GM12801 (cell line): Measurements from ENCODE around the gene PRMT9.

Experiments used
- CTCF ChIP-seq: IDR thresholded peaks from one replicate; pipeline ENCODE4 v1.5.1; 2011; ENCODE audit warnings: control low read depth; ENCODE audit not compliant: insufficient read length; ENCODE audit errors: extremely low read depth

Gene PRMT9

GRCh38 chr4:147617173-147617840 lies 66.7 kb downstream of the PRMT9 start, which contains the start of gene TMEM184C:
Gene TMEM184C, plus strand, starts transcription at chr4:147617397. Its CDS starts 560 bp downstream, at chr4:147617957.
- TF ChIP-seq CTCF: no peak

- no peak for TF ChIP-seq CTCF
These were observed 67.2 kb downstream of the PRMT9 start for GRCh38 chr4:147616849-147617172.

- no peak for TF ChIP-seq CTCF
These were observed 73.3 kb downstream of the PRMT9 start for GRCh38 chr4:147610686-147611085.

GRCh38 chr4:147607471-147607870 lies 76.5 kb downstream of the PRMT9 start:
- TF ChIP-seq CTCF: no peak

GRCh38 chr4:147605499-147605898 lies 78.5 kb downstream of the PRMT9 start:
- TF ChIP-seq CTCF: no peak

GRCh38 chr4:147599769-147600168 lies 84.2 kb downstream of the PRMT9 start:
- no peak for TF ChIP-seq CTCF

GRCh38 chr4:147599206-147599605 lies 84.8 kb downstream of the PRMT9 start:
- TF ChIP-seq CTCF: no peak
